Psoas muscle (tissue), 8 donors: ENCODE measurements around the gene CDK14. TPM values are rescaled to one million over a fixed set of nuclear protein-coding genes. Genes with fewer than 3 reads are reported as not detected.

Experiments
- ATAC-seq, 4 donors: fragments of 200-7000 bp; cut with Tn5 transposase; one replicate each; pipeline ENCODE4 v1.9.1; 2020; ENCODE audit warnings: moderate library complexity in 3 of 4, mild to moderate bottlenecking in 2 of 4
- DNase-seq, 2 donors: peaks; one replicate each; pipeline ENCODE4 v3.0.0-alpha.2; 2020
- H3K27ac ChIP-seq: fragments of 200-600 bp; one replicate; pipeline ENCODE4 v1.8.0; 2022
- H3K27me3 ChIP-seq, 3 donors: fragments of 200-600 bp in 1 of 3; one replicate each; pipeline versions ENCODE4 v1.6.1 to v1.8.0; 2013 to 2022; ENCODE audit warnings: low read length in 2 of 3, mild to moderate bottlenecking in 2 of 3, moderate library complexity in 1 of 3; ENCODE audit not compliant: insufficient read depth in 3 of 3
- H3K36me3 ChIP-seq, 2 donors: fragments of 200-600 bp in 1 of 2; one replicate each; pipeline versions ENCODE4 v1.6.1 to v1.8.0; 2013 to 2022; ENCODE audit warnings: low read depth in 1 of 2, mild to moderate bottlenecking in 1 of 2, moderate library complexity in 1 of 2; ENCODE audit not compliant: insufficient read depth in 1 of 2
- H3K4me1 ChIP-seq: fragments of 200-600 bp; one replicate; pipeline ENCODE4 v1.8.0; 2022
- H3K4me3 ChIP-seq: fragments of 200-600 bp; one replicate; pipeline ENCODE4 v1.8.0; 2022; ENCODE audit warnings: mild to moderate bottlenecking
- H3K9me3 ChIP-seq: fragments of 200-600 bp; one replicate; pipeline ENCODE4 v1.8.0; 2022
- CTCF ChIP-seq: fragments of 200-600 bp; IDR thresholded peaks from one replicate; pipeline ENCODE4 v1.8.0; 2022; ENCODE audit warnings: antibody characterized with exemption
- WGBS, 3 donors: extraction: QIAGEN DNeasy Blood & Tissue Kit; methylation state at CpG; one replicate each; pipeline versions ENCODE4 v1.1.6 to v1.1.7; 2013; 5-methylcytosine and 5-hydroxymethylcytosine counted together
- intact Hi-C, 2 donors: fragments of 100-400 bp; cut with DNase I; formaldehyde crosslinking; loops; one replicate each; pipeline versions ENCODE4 v1.11.0 to v1.14.2; 2022
- polyA plus RNA-seq, 3 donors: library from polyadenylated mRNA; stranded (reverse); fragments of 200-250 nt; gene quantifications; one replicate each; pipeline ENCODE4 v1.2.3, GENCODE V29; 2013
- total RNA-seq, 4 donors: library from RNA; stranded (reverse); fragmentation: NEBNext Ultra II Directional in 2 of 4; extraction: Animal tissue kit (Norgen Biotek cat#: 25700) in 2 of 4; gene quantifications; one replicate each; pipeline versions ENCODE4 v1.2.1 to v1.2.4, GENCODE V29; 2021 to 2023
- donor health status: healthy with polysubstance abuse.
- donor health status: DM: no; HTN: no; CAD: no; lungs with moderate emphysema.
- donor health status: Bipolar disorder and iron deficiency.
- donor health status: healthy.
- donor health status: DM: yes; HTN: yes; CAD: no.
- donor health status: DM: no; HTN: no; CAD: no.
- donor health status: DM: no; HTN: no; CAD: no.
- donor health status: DM: yes; HTN: yes; CAD: no.

Gene CDK14
- total and polyA plus RNA-seq, 7 donors, result 1.7 to 16.6 (median 10.6) TPM

GRCh38 chr7:90841759-90842429, 245.8 kb downstream of the CDK14 start:
- no peaks in the 10 kb centered on the region for H3K36me3 ChIP-seq
- ATAC-seq (peak; percentile 44 to 87 (median 73)), DNase-seq (no peak)
- no peaks in the 10 kb centered on the region for H3K27me3 ChIP-seq
- WGBS, 3 donors, result 56 to 58% (median 58%) methylated on average over 4 of the region's 4 CpGs
- intact Hi-C loops, result no loop called here
- peak overlapping the region; percentile 70 for H3K27ac ChIP-seq
- H3K9me3 ChIP-seq, result peaks cover 8% of the 10 kb centered on the region
- no peak for TF ChIP-seq CTCF
- H3K4me1 ChIP-seq, result peaks cover 32% of the 10 kb centered on the region
- H3K4me3 ChIP-seq, result peak overlapping the region; percentile 5

- H3K9me3 ChIP-seq, result peaks cover 8% of the 10 kb centered on the region
- ATAC-seq, result peak in 1 of 4 donors; percentile 26
- no peaks in the 10 kb centered on the region for H3K36me3 ChIP-seq
- DNase-seq, result no peak
- TF ChIP-seq CTCF, result no peak
- H3K4me1 ChIP-seq, result peaks cover 32% of the 10 kb centered on the region
- H3K27me3 ChIP-seq, result no peaks in the 10 kb centered on the region
- H3K4me3 ChIP-seq, result peak overlapping the region; percentile 5
- WGBS, 3 donors, result 75 to 87% (median 75%) methylated on average over 4 of the region's 4 CpGs
- H3K27ac ChIP-seq, result peak overlapping the region; percentile 70
- intact Hi-C loops, result no loop called here
Observed at GRCh38 chr7:90842430-90842788, 246.3 kb downstream of the CDK14 start.

GRCh38 chr7:90843472-90843871, 247.4 kb downstream of the CDK14 start:
- peaks cover 2% of the 10 kb centered on the region for H3K9me3 ChIP-seq
- intact Hi-C loops, result no loop called here
- ATAC-seq (peak in 2 of 4 donors; percentile 20 to 63), DNase-seq (no peak)
- H3K27ac ChIP-seq, result no peak overlapping the region
- H3K36me3 ChIP-seq, result no peaks in the 10 kb centered on the region
- H3K27me3 ChIP-seq, result no peaks in the 10 kb centered on the region
- H3K4me1 ChIP-seq, result peaks cover 32% of the 10 kb centered on the region
- no peak overlapping the region for H3K4me3 ChIP-seq
- TF ChIP-seq CTCF, result no peak

GRCh38 chr7:90844421-90844820, 248.3 kb downstream of the CDK14 start:
- DNase-seq (no peak), ATAC-seq (no peak)
- H3K36me3 ChIP-seq, result no peaks in the 10 kb centered on the region
- no peak for TF ChIP-seq CTCF
- H3K9me3 ChIP-seq, result no peaks in the 10 kb centered on the region
- no peaks in the 10 kb centered on the region for H3K27me3 ChIP-seq
- 71 to 87% (median 77%) methylated on average over 1 of the region's 1 CpG for WGBS, 3 donors
- no peak overlapping the region for H3K4me3 ChIP-seq
- H3K27ac ChIP-seq, result no peak overlapping the region
- intact Hi-C loops, result no loop called here
- peaks cover 32% of the 10 kb centered on the region for H3K4me1 ChIP-seq

- TF ChIP-seq CTCF, result no peak
Observed at GRCh38 chr7:90846192-90846591, 250.1 kb downstream of the CDK14 start.

More at GRCh38 chr7:90846192-90846591, 250.1 kb downstream of the CDK14 start:
- intact Hi-C loops, result no loop called here
- no peak overlapping the region for H3K4me3 ChIP-seq
- H3K4me1 ChIP-seq, result peaks cover 32% of the 10 kb centered on the region
- H3K9me3 ChIP-seq, result no peaks in the 10 kb centered on the region
- no peaks in the 10 kb centered on the region for H3K36me3 ChIP-seq
- ATAC-seq (peak in 3 of 4 donors; percentile 58 to 70 (median 66)), DNase-seq (no peak)
- H3K27me3 ChIP-seq, result no peaks in the 10 kb centered on the region
- no peak overlapping the region for H3K27ac ChIP-seq
